ENCODE results near the gene IQGAP2. TPM values are rescaled to one million over a fixed set of nuclear protein-coding genes. Genes with fewer than 3 reads are reported as not detected.

Gene IQGAP2
- total RNA-seq, 1 experiment from 2014 or later = 8.3 TPM

DNA sequence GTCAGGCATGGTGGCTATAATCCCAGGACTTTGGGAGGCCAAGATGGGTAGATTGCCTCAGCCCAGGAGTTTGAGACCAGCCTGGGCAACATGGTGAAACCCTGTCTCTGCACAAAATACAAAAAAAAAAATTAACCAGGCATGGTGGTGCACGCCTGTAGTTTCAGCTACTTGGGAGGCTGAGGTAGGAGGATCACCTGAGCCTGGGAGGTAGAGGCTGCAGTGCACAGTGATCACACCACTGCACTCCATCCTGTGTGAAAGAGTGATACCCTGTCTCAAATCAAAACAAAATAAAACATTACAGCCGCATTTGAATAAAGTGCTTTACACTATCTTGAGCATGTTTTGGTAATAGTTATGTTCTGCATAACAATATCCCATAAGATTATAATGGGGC, 74.0 kb downstream of the IQGAP2 start:
- DNase-seq (ENCODE audit: low spot score) = no peak

DNA sequence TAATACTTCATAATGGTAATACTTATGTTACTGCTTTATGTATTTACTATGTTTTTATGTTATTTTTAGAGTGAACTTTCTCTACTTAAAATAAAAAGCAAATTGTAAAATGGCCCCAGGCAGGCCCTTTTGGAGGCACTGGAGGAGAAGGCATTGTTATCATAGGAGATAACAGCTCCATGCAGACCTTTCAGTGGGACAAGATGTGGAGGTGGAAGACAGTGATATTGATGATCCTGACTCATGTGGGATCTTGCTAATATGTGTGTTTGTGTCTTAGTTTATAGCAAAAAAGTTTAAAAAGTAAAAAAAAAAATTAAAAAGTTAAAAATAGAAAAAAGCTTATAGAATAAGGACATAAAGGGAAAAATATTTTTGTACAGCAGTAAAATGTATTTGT, 74.5 kb downstream of the IQGAP2 start:
- DNase-seq (ENCODE audit: low spot score) = no peak

DNA sequence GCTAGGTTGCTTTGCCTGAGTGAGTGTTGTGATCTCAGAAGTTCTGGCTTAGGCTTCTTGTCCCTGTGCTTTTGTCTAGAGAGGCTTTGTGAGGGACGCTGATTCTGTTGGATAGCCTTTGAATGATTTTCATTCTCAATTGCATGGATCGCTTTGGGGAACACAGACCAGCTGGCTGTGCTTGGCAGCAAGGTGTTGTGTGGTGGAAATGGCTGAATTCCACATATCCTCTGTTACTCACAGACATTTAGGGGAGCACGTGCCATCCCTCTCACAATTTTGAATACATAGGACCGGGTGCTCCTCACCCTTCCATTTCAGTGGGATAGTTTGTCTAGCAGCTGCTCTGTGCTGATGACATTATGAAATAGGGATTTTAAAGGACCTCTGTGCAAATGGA, 76.2 kb downstream of the IQGAP2 start:
- no peak for DNase-seq (ENCODE audit: low spot score)

DNA sequence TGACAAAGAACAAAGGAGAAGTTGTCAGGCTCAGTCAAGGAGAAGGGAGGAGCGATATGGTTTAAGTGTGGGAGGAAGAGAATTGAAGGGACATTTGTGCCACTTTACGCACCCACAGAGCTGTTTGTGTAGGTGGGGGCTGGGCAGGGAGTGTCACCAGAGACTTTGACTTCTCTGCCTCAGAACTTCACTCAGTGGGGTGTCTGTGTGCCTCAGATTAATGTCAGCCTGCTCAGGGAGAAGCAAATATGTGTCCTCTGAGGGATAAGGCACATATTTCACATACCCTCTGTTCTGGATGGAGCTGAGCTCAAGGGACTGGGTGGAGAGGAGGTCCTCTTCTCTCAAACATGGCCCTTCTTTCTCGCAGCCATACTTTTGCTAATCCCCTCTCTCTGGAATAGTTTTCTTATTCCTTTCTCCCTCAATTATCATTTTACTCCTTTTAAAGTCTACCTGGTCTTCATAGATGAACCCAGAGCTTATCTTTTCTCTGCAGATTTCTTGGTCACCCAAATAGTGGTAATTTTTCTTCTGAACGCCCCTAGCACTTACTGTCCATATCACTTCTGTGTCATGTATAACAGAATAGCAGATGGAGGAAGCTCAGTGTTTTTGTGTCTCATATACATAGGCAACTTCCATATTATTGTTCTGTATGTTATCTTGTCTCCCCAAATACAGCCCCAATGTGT, 77.0 kb downstream of the IQGAP2 start:
- no peak for DNase-seq (ENCODE audit: low spot score)

DNA sequence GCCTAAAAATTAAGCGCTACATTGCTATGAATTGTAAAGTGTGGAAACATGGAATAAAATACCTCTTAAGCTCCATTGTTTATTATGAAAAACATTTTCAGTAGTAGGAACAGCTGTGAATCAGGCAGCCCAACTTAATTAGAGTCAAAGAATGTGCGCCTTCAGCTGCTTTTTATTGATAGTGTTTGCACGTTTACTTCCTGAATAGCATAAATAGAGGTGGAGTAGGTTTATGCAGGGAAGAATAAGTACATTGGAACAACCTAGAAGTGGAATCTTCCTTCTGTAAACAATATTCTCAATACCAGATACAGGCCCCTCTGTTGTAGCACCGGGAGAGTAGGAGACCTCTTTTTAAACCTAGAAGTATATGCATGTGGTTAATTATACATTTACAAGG, 79.9 kb downstream of the IQGAP2 start:
- no peak for DNase-seq (ENCODE audit: low spot score)

DNA sequence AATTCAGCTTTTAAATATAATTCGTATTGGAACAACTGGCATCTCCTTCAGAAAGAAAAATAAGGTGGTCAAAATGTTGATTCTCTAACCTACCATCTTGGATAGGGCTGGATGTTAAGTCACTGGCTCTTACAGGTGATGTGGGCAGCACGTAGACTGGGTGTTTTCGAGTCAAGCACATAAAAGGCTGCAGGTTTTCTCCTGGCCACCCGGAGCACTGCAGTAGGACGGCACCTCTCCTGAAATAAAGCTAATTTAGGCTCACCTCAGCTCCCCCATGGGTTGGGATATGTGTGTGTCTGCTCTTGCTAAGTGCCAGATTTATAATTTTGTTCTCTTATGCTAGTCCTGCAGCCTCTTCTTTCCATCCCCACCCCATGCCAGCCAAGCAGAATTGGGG, 80.3 kb downstream of the IQGAP2 start:
- no peak for DNase-seq (ENCODE audit: low spot score)

DNA sequence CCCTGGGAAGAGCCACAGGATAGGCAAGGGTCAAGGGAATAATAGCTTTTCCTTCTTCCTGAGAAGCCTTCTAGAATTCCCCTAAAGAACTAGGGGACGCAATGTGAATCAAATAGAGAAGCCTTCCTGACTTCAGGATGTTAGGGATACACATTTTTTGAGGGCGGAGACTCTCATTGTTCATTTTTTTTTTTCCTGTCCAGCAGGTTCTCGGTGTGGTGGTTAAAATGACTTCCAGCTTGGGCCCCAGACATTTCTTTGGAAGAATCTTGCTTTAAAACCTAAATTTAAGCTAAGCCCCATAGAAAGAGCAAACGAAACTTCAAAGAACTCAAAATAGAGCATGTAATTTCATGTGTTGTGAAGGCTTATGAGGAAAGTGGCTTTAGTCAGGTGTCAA, 80.8 kb downstream of the IQGAP2 start:
- no peak for DNase-seq (ENCODE audit: low spot score)

DNA sequence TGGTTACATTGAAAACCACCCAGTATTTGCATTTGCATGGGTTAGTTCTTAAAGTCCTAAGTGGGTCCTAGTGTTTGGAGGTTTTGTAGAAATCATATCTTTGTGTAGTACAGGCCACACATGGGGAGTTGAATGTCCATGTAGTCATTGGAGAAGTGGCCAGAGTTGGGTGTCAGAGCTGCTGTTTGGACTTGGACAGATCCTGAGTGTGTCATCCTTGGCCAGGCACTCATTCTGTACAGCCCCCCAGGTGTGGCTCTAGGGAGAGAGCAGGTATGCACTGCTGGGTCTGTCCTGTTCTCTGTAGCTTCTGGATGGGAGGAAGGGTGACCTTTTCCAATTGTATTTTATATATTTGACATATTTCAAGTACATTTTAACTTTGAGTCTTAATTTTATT, 82.4 kb downstream of the IQGAP2 start:
- DNase-seq (ENCODE audit: low spot score) = no peak

DNA sequence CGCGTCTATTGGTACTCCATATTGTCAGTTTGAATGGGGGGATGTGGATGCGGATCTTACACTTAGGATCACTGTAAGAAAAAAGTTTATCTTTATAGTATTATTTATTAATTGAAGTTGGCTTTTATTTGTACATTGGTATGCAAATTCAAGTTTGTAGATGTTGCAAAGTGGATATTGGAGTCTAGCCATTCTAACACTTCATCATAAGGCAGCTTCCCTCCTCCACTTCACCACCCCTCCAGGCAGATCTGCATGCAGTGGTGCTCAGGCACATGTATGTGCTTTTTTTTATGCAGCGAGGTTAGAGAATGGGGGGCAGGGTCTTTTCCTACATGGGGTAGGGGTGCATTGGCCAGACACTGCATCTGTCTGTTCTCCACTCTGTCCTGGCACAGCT, 84.3 kb downstream of the IQGAP2 start:
- no peak for DNase-seq (ENCODE audit: low spot score)

DNA sequence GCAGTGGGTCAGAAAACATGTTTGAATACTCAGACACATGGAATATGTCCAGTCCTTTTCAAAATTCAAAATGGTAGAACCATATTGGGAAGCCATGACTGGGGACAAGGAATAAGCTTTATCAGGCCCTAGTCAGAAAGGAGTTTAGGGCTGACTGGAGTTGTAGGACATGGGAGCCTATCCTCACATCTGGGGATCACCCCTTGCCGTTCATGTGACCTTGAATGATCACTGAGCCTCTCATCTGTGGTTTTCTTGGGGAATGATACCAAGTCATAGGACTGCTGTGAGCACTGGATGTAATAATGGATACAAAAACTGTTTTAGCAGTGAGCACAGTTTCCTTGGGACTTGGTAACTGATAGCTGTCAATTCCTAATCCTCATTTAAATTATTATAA, 84.7 kb downstream of the IQGAP2 start:
- no peak for DNase-seq (ENCODE audit: low spot score)

DNA sequence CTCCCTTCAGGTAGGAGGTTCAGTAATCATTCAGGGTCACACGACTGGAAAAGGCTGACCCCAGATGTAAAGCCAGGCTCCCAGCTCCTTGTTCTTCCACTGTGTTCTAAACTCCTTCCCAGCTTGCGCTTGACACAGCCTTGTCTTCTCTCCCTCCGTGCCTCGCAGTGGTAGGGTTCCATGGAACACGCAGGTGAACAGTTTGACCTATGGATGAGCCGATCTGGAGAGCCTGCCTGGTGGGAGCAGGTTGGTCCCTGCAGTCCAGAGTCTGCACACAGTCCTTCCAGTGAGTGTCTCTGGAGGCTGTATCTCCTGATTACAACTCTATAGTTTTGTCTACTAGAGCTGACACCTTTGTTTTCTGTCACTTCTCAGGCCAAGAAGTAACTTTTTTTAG, 85.9 kb downstream of the IQGAP2 start:
- no peak for DNase-seq (ENCODE audit: low spot score)

DNA sequence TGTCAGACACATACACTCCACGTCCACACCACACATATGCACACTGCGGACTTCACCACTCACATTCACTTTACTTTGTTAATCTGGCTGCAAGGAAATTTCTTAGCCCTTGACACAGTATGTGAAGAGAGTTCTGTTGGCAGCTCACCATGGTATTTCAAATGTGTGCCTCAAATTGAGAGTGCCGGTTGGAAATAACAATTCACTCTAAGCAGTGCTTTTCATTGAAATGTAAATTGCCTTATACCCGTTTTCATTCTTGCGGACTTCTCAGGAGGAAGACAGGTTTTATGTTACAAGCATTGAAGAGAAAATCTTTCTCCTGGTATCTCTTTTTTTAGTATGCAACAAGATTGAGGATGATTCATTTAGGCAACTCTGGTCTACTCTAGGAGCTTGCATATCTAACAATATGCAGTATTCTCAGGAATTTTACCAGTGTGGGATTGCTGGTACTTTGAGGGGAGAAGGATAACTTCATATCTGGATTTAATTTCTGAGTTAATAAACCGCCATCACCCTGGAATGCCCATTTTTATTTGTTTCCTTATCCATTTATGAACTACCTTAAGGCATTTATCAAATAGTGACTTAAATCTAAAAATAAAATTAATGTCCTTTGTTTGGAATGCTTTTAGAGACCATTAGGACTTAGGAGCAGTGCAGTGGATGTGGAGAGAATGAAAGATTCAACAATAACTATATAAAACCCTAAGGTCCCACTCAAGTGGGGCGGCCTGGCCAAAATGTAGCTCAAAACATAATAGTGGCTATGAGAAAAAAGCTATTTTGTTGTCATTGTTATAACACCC, 87.0 kb downstream of the IQGAP2 start:
- no peak for DNase-seq (ENCODE audit: low spot score)

DNA sequence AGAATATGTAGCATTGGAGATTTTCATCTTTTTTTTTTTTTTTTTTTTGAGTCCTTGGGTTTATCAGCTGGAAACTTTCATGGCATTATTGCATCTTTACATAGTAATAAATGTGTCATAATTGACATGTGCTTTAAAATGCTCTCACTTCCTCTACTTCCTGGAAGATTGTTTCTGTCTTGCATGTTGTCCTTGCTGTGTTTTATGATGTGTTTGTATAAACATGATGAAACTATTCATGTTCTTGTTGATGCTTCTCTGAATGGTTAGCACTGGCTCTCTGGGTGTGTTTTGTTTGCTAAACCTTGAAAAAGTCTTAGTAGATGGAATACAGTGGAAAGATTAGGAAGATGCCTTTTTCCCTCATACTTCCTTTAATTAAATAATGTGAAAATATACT, 87.9 kb downstream of the IQGAP2 start:
- no peak for DNase-seq (ENCODE audit: low spot score)

DNA sequence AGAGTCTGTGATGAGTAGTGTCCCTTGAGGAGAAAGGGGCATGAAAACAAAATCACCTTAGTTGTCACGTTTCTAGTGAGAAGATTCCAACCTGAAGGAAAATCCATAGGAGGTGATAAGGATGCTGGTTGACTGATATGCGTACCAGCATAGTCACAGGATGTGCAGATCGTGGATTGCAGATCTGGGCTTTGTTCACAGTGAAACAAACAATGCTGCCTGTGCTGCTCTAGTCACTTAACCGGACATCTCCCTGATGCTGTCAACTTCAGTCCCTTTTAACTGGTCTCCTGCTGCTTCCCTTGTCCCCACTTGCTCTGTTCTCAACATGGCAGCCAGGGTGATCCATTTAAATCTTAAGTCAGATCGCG, 89.7 kb downstream of the IQGAP2 start:
- no peak for DNase-seq (ENCODE audit: low spot score)

DNA sequence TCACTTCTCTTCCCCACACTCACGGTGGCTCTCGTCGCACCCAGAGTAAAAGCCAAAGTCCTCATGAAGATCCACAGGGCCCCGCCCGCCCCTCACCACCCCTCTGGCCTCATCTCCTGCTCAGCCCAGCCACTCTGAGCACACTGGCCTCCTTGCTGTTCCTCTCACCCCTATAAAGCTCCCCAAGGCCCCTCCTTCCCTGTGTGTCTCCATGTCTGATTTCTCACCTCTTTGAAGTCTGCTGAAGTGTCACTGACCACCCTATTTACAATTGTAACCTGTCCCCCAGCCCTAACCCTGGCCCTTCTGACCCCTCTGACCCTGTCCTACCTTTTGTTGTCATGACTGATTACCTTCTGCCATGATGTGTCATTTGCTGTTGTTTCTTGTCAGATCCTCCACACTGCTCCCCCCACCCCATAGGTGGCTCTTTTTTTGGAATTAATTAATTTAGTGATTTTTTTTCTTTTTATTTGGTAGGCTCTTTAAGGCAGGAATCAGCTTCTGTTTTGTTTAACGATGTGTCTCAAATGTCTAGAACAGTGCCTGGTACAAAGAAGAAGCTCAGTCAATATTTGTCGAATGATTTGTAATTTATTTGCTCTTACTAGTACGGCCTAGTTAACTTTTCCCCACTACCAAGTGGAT, 90.2 kb downstream of the IQGAP2 start:
- no peak for DNase-seq (ENCODE audit: low spot score)

DNA sequence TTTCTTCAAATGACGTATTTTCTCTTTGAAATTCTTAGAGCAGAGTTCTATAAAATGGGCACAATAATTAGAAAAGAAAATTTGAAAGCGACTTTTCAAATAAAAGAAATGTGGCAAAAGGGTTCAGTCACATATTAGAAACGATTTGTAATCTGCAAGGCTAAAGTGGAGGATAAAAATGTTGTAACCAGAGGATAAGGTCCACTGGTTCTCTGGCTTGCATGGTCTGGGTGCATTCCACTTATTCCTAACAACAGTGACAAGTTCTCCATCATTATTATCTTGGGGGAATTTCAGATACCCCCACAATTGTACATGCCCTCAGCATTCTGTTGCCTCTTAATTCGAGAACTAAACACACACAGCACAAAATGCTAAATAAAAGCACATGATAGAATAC, 91.1 kb downstream of the IQGAP2 start:
- no peak for DNase-seq (ENCODE audit: low spot score)

DNA sequence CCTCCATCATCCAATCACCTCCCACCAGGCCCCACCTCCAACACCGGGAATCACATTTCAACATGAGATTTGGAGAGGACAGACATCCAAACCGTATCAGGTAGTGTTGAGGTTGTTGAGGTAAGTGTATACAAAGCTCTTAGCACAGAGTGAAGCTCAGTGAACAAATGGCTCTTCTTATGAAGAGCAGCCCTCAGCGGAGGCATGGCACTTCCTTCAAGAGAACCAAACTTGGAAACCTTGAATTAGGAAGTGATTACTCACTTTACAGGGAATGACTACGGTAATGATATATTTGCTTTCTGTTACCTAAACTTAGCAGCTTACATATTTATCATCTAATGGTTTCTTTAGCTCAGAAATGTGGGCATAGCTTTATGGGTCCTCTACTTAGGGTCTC, 92.8 kb downstream of the IQGAP2 start:
- no peak for DNase-seq (ENCODE audit: low spot score)

DNA sequence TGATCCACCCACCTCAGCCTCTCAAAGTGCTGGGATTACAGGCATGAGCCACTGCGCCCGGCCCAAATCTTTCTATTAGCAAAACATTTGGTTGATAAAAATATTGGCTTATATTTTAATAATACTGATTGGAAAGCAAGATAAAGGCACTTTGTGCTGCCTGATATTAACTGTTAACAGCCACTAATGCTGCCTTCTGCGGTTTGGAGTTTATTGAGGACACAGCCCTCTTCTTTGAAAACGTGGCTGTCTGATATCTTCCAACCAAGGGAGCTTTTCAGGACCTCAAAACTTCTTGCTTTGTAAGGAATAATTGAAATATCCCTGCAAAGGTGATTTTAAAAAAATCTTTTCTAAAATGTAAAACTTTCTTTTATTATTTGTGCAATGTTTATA, 94.0 kb downstream of the IQGAP2 start:
- DNase-seq (ENCODE audit: low spot score) = no peak

DNA sequence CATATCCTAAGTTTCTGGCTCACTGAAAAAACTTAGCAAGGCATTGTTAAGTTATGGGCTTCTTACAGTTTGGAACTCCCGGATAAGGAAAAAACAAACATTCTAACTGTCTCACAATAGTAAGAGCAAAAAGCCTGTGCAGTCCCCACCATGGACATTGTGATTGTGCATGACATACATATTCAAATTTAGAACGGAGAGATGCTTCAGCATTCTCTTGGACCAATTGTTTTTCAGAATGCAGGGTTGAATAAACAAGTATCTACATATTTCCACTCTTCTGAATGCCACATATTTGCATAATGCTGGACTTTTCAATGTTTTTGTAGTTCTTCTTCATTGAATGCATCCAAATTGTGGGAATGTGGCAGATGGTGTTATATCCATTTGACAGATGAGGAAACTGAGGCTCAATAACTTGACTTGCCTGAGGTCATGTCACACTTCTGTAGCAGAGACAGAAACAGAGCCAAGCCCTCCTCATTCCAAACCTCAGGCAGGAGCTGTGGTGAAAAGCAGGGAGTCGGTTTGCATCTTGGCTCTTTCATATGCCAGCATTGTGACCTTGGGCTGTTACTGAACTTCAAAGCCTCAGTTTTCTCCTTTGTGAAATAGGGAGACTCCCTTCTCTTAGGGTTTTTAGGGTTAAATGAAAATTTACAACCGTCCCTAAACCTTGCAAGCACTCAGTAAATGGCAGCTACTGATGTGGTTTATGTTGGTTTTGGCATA, 95.1 kb downstream of the IQGAP2 start:
- DNase-seq (ENCODE audit: low spot score) = no peak

DNA sequence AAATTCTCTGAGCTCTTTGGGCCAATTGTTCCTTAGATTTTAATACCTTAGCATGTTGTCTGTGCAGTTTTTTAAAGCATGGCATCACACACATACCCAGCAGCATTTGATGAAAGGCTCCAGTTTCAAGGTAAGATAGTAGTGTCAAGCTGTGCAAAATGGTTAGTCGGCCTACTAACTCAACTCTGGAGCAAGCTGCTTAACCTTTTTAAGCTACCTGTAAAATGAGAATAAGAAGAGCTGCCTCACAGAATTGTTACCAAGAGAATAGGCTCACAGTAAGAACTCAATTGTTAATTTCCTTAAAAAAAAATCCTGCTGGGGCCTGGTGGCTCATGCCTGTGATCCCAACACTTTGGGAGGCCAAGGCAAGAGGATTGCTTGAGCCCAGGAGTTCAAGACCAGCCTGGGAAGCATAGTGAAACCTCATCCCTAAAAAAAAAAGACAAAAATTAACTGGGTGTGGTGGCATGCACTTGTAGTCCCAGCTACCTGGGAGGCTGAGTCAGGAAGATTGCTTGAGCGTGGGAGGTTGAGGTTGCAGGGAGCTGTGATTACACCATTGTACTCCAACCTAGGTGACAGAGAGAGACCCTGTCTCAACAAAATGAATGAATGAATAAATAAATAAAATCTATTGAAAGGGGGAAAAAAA, 96.5 kb downstream of the IQGAP2 start:
- DNase-seq (ENCODE audit: low spot score) = no peak

DNA sequence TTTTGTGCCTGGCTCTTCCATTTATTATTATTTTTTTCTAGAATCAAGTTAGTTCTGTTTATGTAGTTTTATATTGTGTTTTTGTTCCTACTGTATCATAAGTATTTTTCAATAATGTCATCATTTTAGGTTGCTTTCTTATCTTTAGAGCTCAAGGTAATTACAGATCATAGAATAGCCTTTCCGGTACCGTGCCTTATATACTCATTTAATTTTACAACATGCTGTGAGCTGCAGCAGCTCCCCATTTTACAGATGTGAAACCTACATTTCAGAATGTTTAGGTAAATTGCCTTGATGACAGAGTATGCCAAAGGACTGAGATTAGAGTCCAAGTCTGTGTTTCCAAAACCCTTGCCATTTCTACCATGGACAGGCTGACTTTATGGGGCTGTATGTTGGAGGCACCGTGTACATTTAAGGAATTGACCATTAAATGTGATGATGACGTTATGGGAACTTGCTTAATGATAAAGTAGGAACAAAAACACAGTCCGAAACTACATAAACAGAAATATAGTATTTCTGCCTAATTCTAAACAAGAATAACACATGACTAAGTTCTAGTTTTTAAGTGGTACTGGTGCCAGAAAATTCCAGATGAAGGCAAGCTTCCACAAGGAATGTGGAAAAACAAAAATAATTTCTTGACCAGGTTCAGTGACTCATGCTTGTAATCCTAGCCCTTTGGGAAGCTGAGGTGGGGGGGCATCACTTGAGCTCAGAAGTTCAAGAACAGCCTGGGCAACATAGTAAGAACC, 97.7 kb downstream of the IQGAP2 start:
- DNase-seq (ENCODE audit: low spot score) = peak; percentile 21

All from A172 (cell line).